Retina (tissue), 1 donor: Measurements from ENCODE around the gene CACNA1S.

ENCODE experiments used
- DNase-seq: peaks from one replicate; pipeline ENCODE4 v3.0.0-alpha.2; 2016

CACNA1S gene

GRCh38 chr1:201114245-201115131, 2.3 kb upstream of the CACNA1S start:
- peak; percentile 96 for DNase-seq

- DNase-seq = no peak
These were observed 1.4 kb upstream of the CACNA1S start for GRCh38 chr1:201113451-201114244.

DNA sequence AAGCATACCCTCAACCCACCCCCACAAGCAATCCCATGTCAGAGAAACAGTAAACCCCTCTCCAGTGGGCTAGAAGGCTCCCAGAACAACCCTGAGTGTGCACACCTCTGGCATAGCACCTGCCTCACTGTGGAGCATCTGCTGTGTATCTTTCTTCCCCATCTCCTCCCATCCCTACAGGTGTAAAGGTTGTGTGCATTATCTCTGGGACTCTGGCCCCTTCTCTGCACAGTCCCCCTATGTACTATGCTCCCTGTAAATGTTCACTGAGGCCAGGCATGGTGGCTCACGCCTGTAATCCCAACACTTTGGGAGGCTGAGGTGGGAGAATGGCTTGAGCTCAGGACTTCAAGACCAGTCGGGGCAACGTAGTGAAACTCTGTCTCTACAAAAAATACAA, 700 bp upstream of the CACNA1S start:
- no peak for DNase-seq

DNA sequence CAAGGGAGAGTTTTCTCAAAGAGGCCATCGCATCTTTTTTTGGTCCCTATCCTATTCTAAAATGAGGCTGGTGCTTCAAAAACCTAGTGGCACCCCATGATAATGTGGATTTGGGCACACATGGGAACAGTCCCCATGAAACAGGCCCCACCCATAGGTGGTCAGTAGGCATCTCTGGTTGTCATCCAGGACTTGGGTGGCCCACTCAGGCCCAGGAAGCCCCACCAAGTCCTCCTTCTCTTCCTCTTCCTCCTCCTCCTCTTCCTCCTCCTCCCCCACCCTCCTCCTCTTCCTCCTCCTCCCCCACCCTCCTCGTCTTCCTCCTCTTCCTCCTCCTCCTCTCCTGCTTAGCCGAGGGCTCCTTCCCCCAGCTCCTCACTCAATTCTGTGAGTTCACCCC, 554 bp downstream of the CACNA1S start:
- no peak for DNase-seq

DNA sequence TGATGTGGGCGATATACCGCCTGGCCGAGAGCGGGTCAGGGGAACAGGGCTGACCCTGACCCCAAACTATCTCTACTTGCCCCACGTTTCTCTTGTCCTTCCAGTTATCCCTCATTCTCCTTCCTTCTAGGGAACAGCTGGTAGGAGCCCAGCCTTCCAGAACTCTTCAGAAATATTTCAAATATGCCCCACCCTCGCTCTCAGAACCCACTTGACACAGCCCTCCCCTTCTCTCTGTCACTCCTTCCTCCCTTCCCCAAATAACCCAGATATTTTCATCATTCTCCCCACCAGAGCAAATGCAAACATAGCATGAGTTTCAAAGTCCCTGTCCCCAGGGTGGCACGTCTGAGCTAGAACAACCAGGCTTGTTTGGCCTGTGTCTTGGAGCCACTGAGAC, 1.1 kb downstream of the CACNA1S start:
- no peak for DNase-seq

DNA sequence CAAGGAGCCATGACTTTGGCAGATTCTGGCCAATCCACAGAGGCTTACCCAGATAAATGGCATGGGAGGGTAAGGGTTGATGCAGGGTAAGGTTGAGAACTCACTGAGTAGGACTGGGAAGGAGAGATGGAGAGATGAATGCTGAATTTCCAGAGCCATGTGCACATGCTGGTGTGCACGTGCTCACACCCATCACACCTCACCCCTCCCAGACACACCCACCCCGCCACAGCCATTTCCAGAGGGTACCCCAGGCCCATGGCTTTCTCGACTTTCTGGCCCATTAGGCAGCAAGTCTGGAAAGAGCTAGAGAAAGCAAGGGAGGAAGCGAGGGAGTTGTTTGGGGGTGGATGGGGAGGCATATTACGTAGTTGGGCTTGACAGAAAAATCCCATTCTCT, 1.6 kb downstream of the CACNA1S start:
- DNase-seq = no peak

DNA sequence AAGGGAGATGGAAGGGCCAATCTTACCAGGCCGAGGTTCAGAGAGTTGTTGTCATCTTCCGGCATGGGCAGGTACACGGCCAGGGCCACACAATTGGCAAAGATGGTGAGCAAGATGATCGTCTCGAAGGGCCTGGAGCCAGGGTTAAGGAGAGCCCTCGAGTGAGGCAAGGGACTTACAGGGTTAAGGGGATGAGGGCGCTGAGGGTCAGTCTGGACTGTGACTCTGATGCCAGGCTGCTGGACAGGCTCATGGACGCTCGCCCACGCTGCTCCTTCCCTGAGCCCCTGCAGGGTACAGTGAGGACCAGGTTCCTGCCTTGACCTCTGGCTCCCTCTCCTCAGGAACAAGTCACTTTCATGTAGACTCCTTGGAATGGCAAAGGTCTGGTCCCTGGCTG, 2.1 kb downstream of the CACNA1S start:
- DNase-seq = no peak

DNA sequence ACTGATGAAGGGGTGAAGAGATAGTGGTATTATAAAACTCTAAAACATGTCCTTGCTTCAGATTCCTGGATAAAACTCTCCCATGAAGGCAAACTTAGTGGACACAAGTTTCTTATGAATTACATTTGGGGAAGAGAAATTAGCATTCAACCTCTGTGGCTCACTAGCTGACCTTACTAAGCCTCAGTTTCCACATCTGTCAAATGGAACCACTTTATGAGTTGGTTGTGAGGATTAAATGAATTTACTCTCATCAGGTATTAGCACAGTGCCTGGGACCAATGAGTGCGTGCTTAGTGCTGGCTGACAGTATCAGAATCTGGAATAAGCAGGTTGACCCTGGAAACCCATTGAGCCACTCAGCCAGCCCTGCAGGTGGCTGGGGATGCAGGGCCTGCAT, 2.6 kb downstream of the CACNA1S start:
- DNase-seq = no peak

DNA sequence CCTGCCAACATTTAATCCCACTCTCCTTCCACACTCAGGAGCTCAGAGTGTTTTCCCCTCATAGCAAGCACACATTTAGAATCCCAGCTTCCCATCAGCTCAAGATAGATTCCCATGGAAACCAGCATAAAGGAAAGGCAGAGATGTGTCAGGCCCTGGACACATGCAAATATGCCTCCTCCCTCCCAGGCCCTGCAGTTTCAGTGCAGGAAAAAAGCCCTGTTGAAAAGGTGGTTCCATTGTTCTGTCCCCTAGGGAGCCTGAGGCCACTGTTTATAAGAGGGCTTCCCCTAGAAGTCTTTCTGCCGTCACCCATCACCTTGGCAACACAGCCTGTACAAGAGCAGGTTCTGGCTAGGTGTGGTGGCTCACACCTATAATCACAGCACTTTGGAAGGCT, 3.6 kb downstream of the CACNA1S start:
- DNase-seq = no peak

GRCh38 chr1:201105688-201106087, 6.5 kb downstream of the CACNA1S start:
- no peak for DNase-seq

DNA sequence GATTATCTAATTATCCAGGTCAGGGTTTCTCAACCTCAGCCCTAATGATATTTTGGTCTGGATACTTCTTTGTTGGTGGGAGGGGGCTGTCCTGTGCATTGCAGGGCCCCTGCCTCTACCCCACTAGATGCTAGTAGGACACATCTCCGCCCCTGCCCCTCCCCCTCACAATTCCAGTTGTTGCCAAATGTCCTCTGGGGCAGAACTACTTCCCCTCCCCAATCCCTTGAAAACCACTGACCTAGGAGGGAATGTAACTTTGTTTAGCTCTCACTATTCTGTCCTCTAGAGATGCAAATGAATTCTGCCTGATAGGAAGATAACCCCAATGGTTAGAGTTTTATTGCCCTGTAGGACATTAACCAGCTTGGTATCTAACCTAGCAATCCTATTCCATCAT, 8.1 kb downstream of the CACNA1S start:
- DNase-seq = no peak

DNA sequence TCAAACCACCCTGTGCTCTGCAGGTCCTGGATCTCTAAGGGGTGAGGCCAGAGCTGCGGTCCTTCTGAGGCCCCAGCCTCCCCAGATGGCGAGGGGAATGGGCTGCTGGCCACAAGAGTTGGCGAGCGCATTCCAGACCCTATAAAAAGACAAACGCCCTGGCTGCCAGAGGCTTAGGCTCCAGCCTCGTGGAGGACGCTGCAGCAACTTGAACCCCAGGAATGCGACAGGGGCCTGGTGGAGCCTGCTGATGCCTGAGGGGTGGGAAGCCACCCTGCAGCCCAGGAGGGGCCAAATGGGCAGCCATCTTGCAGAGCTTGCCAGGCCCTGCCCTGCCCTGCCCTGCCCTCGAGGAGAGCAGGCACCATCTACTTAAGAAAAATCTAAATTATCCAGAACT, 8.6 kb downstream of the CACNA1S start:
- no peak for DNase-seq

GRCh38 chr1:201100169-201100930, 11.9 kb downstream of the CACNA1S start:
- DNase-seq = no peak

DNA sequence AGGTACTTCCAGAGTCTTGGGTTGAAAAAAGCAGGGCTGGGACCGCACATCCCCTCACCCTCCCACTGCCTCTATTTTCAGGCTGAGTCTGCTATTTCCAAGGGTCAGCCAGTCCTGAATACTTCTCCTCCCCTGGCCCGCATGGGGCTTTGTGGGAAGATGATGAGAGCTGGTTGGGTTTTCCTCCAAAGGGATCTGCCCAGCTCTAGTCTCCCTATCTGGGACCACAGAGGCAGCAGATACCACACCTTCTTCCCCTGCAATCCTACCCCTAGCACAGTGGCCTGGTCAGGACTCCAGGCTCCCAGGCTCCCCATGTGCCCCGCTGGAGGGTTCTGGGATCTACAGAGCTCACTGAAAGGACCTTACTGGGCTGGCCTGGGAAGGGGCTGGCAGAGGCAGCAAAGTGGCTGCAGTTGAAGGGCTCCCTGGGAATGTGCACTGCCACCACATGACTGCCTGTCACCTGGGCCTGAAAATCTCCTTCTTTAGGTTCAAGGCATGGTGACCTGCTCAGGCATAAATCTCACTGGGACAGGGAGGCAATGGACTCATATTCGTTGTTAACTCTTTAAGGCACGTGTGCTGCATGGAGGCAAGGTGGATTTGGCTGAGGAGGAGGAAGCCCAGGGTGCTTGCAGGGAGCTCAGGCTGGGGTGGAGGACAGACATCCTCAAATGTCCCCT, 13.1 kb downstream of the CACNA1S start:
- DNase-seq = no peak

GRCh38 chr1:201096977-201097856, 15.0 kb downstream of the CACNA1S start:
- no peak for DNase-seq

GRCh38 chr1:201096041-201096461, 16.2 kb downstream of the CACNA1S start:
- no peak for DNase-seq

GRCh38 chr1:201095581-201095980, 16.6 kb downstream of the CACNA1S start:
- no peak for DNase-seq

GRCh38 chr1:201094832-201095231, 17.4 kb downstream of the CACNA1S start:
- DNase-seq = no peak

DNA sequence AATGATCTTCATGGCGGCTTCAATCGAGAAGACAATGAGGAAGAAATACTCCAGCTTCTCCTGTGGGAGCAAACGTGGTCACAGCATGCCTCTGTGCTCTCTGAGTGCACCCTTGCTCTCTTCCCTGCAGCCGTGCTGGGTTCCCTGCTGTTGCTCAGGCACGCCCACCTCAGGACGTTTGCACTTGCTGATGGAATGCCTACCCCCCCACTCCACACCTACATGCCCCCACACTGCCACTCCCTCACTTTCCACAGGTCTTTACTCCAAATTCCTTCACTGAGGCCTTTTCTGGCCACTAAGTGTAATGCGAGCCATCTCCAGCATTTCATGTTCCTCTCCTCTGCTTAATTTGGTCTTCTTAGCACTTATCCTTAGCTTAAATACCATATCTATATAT, 18.3 kb downstream of the CACNA1S start:
- DNase-seq = no peak

DNA sequence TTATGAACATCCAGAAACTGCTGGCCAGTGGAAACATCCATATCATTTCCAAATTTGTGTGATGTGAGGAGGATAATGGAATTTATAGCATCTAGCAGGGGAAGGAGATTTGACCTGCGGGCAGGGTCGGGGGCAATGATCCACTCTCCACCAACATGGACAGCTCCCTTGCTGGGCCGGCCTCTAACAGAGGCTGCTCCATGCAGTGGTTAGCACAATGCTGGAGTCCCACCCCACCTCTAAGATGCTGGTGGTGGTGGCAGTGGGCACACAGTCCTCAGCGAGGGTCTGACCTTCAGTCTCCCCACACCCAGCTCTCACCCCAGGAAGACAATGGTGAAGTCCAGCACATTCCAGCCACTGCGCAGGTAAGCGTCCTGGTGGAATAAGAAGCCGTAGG, 18.7 kb downstream of the CACNA1S start:
- DNase-seq = no peak

DNA sequence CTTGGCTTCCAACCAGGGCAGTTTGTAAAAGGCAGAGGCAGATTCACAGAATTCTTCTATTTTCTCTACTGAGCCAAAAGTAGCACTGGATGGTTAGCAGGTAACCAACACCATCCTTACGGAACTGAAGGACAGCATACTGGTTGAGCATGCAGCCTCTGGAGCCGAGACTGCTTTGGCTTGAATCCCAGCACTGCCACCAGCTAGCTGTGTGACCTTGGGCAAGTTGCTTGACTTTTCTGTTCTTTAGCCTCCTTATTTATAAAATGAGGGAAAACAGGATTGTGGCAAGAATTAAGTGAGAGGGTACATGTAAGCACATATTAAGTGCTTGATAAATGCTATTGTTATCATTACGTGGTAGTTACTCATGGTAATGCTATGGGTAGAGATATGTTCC, 19.5 kb downstream of the CACNA1S start:
- DNase-seq = no peak

DNA sequence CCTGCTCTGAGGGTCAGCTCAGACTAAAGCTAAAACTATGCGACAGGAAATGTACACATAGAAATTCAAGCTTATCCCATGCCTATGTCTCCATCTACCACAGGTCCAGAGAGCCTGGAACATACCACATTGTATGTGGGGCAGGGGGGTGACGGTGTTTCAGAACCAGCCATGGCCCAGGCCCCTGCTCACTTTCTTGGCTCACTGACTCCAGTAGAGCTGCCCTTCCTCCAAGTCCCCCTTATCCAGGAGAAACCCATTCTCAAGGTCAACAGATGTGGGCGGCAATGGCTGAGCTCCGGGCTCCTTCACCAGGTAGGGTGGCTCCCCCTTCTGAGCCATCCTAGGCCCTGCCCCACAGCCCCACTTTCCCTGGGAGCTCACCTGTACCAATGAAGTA, 21.0 kb downstream of the CACNA1S start:
- no peak for DNase-seq
